Measurements from ENCODE around the gene CPO. TPM values are rescaled to one million over a fixed set of nuclear protein-coding genes. Genes with fewer than 3 reads are reported as not detected.

The CPO gene
- polyA plus RNA-seq = 0.31 TPM
- long read RNA-seq, donor 1 = 0 reads
- long read RNA-seq, donor 2, partial matches to known transcripts = 0 of 1 reads
- long read RNA-seq, donor 2, other reads (novel, unspliced or antisense) = 0 of 1 reads
- long read RNA-seq, donor 3 = 0 reads
- long read RNA-seq, donor 4 = 0 reads
- long read RNA-seq, donor 5 = 0 reads
- long read RNA-seq, donor 6 = 0 reads
- long read RNA-seq, donor 7 = 0 reads
- long read RNA-seq, donor 8 = 0 reads
- long read RNA-seq, donor 9 = 0 reads
- long read RNA-seq, donor 10 = 0 reads
- long read RNA-seq, donor 11 = 0 reads

GRCh38 chr2:206939340-206939739, at the start of gene CPO:
CPO (plus strand) TSS chr2:206939518; CDS start chr2:206939600, 82 bp downstream.
- DNase-seq = no peak
- WGBS (ENCODE audit: insufficient coverage, low lambda C conversion rate) = 100% methylated on average over 1 of the region's 2 CpGs
- no peak within 1 kb of the TSS for H3K4me3 ChIP-seq (ENCODE audit: low read length)

GRCh38 chr2:206890179-206890578, 49.1 kb upstream of the CPO start:
- no peak overlapping the region for H3K4me3 ChIP-seq (ENCODE audit: low read length)
- no peaks in the 10 kb centered on the region for H3K9me3 ChIP-seq (ENCODE audit: control insufficient read depth, low read depth, low read length)
- WGBS (ENCODE audit: insufficient coverage, low lambda C conversion rate) = 100% methylated on average over 1 of the region's 2 CpGs
- H3K27ac ChIP-seq (ENCODE audit: low read length) = no peak overlapping the region
- DNase-seq = no peak
- H3K36me3 ChIP-seq (ENCODE audit: control insufficient read depth, insufficient read depth, low read length) = no peaks in the 10 kb centered on the region
- no peaks in the 10 kb centered on the region for H3K4me1 ChIP-seq (ENCODE audit: control insufficient read depth, insufficient read depth, low read length)
- H3K27me3 ChIP-seq (ENCODE audit: control insufficient read depth, insufficient read depth, low read length) = no peaks in the 10 kb centered on the region

More at GRCh38 chr2:206939340-206939739, at the start of gene CPO:
- Histone ChIP-seq H3K9me3 (ENCODE audit: control insufficient read depth, low read depth, low read length) (no peaks in the 10 kb centered on the region), H3K4me1 (ENCODE audit: control insufficient read depth, insufficient read depth, low read length) (peaks cover 17% of the 10 kb centered on the region), H3K27ac (ENCODE audit: low read length) (no peak within 1 kb of the TSS), H3K27me3 (ENCODE audit: control insufficient read depth, insufficient read depth, low read length) (no peaks in the 10 kb centered on the region), H3K36me3 (ENCODE audit: control insufficient read depth, insufficient read depth, low read length) (no peaks in the 10 kb centered on the region)

- no peak for DNase-seq
- no CpG with 5 or more reads among the region's 1 CpG for WGBS (ENCODE audit: insufficient coverage, low lambda C conversion rate)
- Histone ChIP-seq H3K9me3 (ENCODE audit: control insufficient read depth, low read depth, low read length) (no peaks in the 10 kb centered on the region), H3K27ac (ENCODE audit: low read length) (no peak overlapping the region), H3K4me3 (ENCODE audit: low read length) (no peak overlapping the region), H3K36me3 (ENCODE audit: control insufficient read depth, insufficient read depth, low read length) (no peaks in the 10 kb centered on the region), H3K27me3 (ENCODE audit: control insufficient read depth, insufficient read depth, low read length) (no peaks in the 10 kb centered on the region), H3K4me1 (ENCODE audit: control insufficient read depth, insufficient read depth, low read length) (no peaks in the 10 kb centered on the region)
These were observed 48.4 kb upstream of the CPO start for GRCh38 chr2:206890926-206891325.

GRCh38 chr2:206915121-206915520, 24.2 kb upstream of the CPO start:
- no peak overlapping the region for H3K4me3 ChIP-seq (ENCODE audit: low read length)
- no peaks in the 10 kb centered on the region for H3K36me3 ChIP-seq (ENCODE audit: control insufficient read depth, insufficient read depth, low read length)
- peaks cover 4% of the 10 kb centered on the region for H3K4me1 ChIP-seq (ENCODE audit: control insufficient read depth, insufficient read depth, low read length)
- H3K27me3 ChIP-seq (ENCODE audit: control insufficient read depth, insufficient read depth, low read length) = no peaks in the 10 kb centered on the region
- peak overlapping the region; percentile 66 for H3K27ac ChIP-seq (ENCODE audit: low read length)
- DNase-seq = peak; percentile 70 to 84
- no CpG with 5 or more reads among the region's 1 CpG for WGBS (ENCODE audit: insufficient coverage, low lambda C conversion rate)
- H3K9me3 ChIP-seq (ENCODE audit: control insufficient read depth, low read depth, low read length) = no peaks in the 10 kb centered on the region

- WGBS (ENCODE audit: insufficient coverage, low lambda C conversion rate) = no CpG with 5 or more reads among the region's 2 CpGs
- Histone ChIP-seq H3K27ac (ENCODE audit: low read length) (no peak overlapping the region), H3K4me1 (ENCODE audit: control insufficient read depth, insufficient read depth, low read length) (peaks cover 4% of the 10 kb centered on the region), H3K36me3 (ENCODE audit: control insufficient read depth, insufficient read depth, low read length) (no peaks in the 10 kb centered on the region), H3K4me3 (ENCODE audit: low read length) (no peak overlapping the region), H3K27me3 (ENCODE audit: control insufficient read depth, insufficient read depth, low read length) (no peaks in the 10 kb centered on the region), H3K9me3 (ENCODE audit: control insufficient read depth, low read depth, low read length) (no peaks in the 10 kb centered on the region)
- no peak for DNase-seq
These were observed 21.1 kb upstream of the CPO start for GRCh38 chr2:206918263-206918662.

- H3K36me3 ChIP-seq (ENCODE audit: control insufficient read depth, insufficient read depth, low read length) = no peaks in the 10 kb centered on the region
- H3K27me3 ChIP-seq (ENCODE audit: control insufficient read depth, insufficient read depth, low read length) = no peaks in the 10 kb centered on the region
- no peak overlapping the region for H3K27ac ChIP-seq (ENCODE audit: low read length)
- WGBS (ENCODE audit: insufficient coverage, low lambda C conversion rate) = no CpG with 5 or more reads among the region's 3 CpGs
- no peak for DNase-seq
- H3K4me3 ChIP-seq (ENCODE audit: low read length) = no peak overlapping the region
- peaks cover 4% of the 10 kb centered on the region for H3K4me1 ChIP-seq (ENCODE audit: control insufficient read depth, insufficient read depth, low read length)
- no peaks in the 10 kb centered on the region for H3K9me3 ChIP-seq (ENCODE audit: control insufficient read depth, low read depth, low read length)
These were observed 19.0 kb upstream of the CPO start for GRCh38 chr2:206920310-206920709.

GRCh38 chr2:206920951-206921350, 18.4 kb upstream of the CPO start:
- no peaks in the 10 kb centered on the region for H3K9me3 ChIP-seq (ENCODE audit: control insufficient read depth, low read depth, low read length)
- DNase-seq = no peak
- no peaks in the 10 kb centered on the region for H3K27me3 ChIP-seq (ENCODE audit: control insufficient read depth, insufficient read depth, low read length)
- no peak overlapping the region for H3K27ac ChIP-seq (ENCODE audit: low read length)
- no peaks in the 10 kb centered on the region for H3K36me3 ChIP-seq (ENCODE audit: control insufficient read depth, insufficient read depth, low read length)
- H3K4me3 ChIP-seq (ENCODE audit: low read length) = no peak overlapping the region
- no CpG with 5 or more reads among the region's 2 CpGs for WGBS (ENCODE audit: insufficient coverage, low lambda C conversion rate)
- H3K4me1 ChIP-seq (ENCODE audit: control insufficient read depth, insufficient read depth, low read length) = no peaks in the 10 kb centered on the region

GRCh38 chr2:206921529-206921928, 17.8 kb upstream of the CPO start:
- no peak for DNase-seq
- WGBS (ENCODE audit: insufficient coverage, low lambda C conversion rate) = no CpG with 5 or more reads among the region's 5 CpGs
- Histone ChIP-seq H3K9me3 (ENCODE audit: control insufficient read depth, low read depth, low read length) (no peaks in the 10 kb centered on the region), H3K4me1 (ENCODE audit: control insufficient read depth, insufficient read depth, low read length) (no peaks in the 10 kb centered on the region), H3K36me3 (ENCODE audit: control insufficient read depth, insufficient read depth, low read length) (no peaks in the 10 kb centered on the region), H3K27me3 (ENCODE audit: control insufficient read depth, insufficient read depth, low read length) (no peaks in the 10 kb centered on the region), H3K27ac (ENCODE audit: low read length) (no peak overlapping the region), H3K4me3 (ENCODE audit: low read length) (no peak overlapping the region)

GRCh38 chr2:206935991-206936842, 3.1 kb upstream of the CPO start:
- H3K27me3 ChIP-seq (ENCODE audit: control insufficient read depth, insufficient read depth, low read length) = no peaks in the 10 kb centered on the region
- DNase-seq = peak; percentile 57 to 69
- no peaks in the 10 kb centered on the region for H3K36me3 ChIP-seq (ENCODE audit: control insufficient read depth, insufficient read depth, low read length)
- peak overlapping the region; percentile 24 for H3K27ac ChIP-seq (ENCODE audit: low read length)
- peaks cover 17% of the 10 kb centered on the region for H3K4me1 ChIP-seq (ENCODE audit: control insufficient read depth, insufficient read depth, low read length)
- 0% methylated on average over 1 of the region's 2 CpGs for WGBS (ENCODE audit: insufficient coverage, low lambda C conversion rate)
- H3K9me3 ChIP-seq (ENCODE audit: control insufficient read depth, low read depth, low read length) = no peaks in the 10 kb centered on the region
- H3K4me3 ChIP-seq (ENCODE audit: low read length) = no peak overlapping the region

GRCh38 chr2:206936843-206937230, 2.5 kb upstream of the CPO start:
- Histone ChIP-seq H3K4me3 (ENCODE audit: low read length) (no peak overlapping the region), H3K27ac (ENCODE audit: low read length) (peak overlapping the region; percentile 36), H3K4me1 (ENCODE audit: control insufficient read depth, insufficient read depth, low read length) (peaks cover 17% of the 10 kb centered on the region), H3K27me3 (ENCODE audit: control insufficient read depth, insufficient read depth, low read length) (no peaks in the 10 kb centered on the region), H3K9me3 (ENCODE audit: control insufficient read depth, low read depth, low read length) (no peaks in the 10 kb centered on the region), H3K36me3 (ENCODE audit: control insufficient read depth, insufficient read depth, low read length) (no peaks in the 10 kb centered on the region)
- 13% methylated on average over 2 of the region's 2 CpGs for WGBS (ENCODE audit: insufficient coverage, low lambda C conversion rate)
- peak in 1 of 2 donors; percentile 23 for DNase-seq

Data from large intestine (tissue), 12 donors.